Activated CD8-positive, alpha-beta T cell treated with anti-CD3 and anti-CD28 coated beads, Interleukin-2, amount 10 ng/mL, durations not matched to agents 7 days and 5 days (primary cell): ENCODE data around the gene UBE2Q2. TPM values are rescaled to one million over a fixed set of nuclear protein-coding genes. Genes with fewer than 3 reads are reported as not detected.
A peak's percentile ranks its signal among the peaks of the same experiment; 100 is the strongest.

Experiments used
- ATAC-seq: fragments of 150-1000 bp; cut with Tn5 transposase; one replicate; pipeline ENCODE4 v1.10.0; 2021; ENCODE audit warnings: moderate library complexity
- CTCF ChIA-PET: fragments of 350-600 bp; sonication (Branson Sonifier 250); formaldehyde crosslinking; loops from one replicate; lab custom pipeline; 2021; ENCODE audit warnings: antibody characterized with exemption; lab: Charles Lee
- POLR2A ChIA-PET: fragments of 350-600 bp; sonication (Branson Sonifier 250); formaldehyde crosslinking; loops from one replicate; lab custom pipeline; 2021; ENCODE audit warnings: antibody characterized with exemption; lab: Charles Lee
- DNase-seq: peaks from one replicate; pipeline ENCODE4 v3.0.0-alpha.2; 2020
- H3K27ac Mint-ChIP-seq: one replicate; pipeline ENCODE4 v1.8.0; 2021; ENCODE audit warnings: mild to moderate bottlenecking, mixed read lengths
- H3K27me3 Mint-ChIP-seq: one replicate; pipeline ENCODE4 v1.8.0; 2021; ENCODE audit warnings: low read depth, mixed read lengths
- H3K36me3 Mint-ChIP-seq: one replicate; pipeline ENCODE4 v1.8.0; 2021; ENCODE audit warnings: low read depth, mixed read lengths
- H3K4me1 Mint-ChIP-seq: one replicate; pipeline ENCODE4 v1.8.0; 2021; ENCODE audit warnings: low read depth, mixed read lengths
- H3K4me3 Mint-ChIP-seq: one replicate; pipeline ENCODE4 v1.8.0; 2021; ENCODE audit warnings: mild to moderate bottlenecking, mixed read lengths
- H3K9me3 Mint-ChIP-seq: one replicate; pipeline ENCODE4 v1.8.0; 2022; ENCODE audit warnings: mixed read lengths; ENCODE audit not compliant: insufficient read depth
- total RNA-seq, 2 experiments: library from RNA; stranded (reverse); gene quantifications; one replicate each; pipeline ENCODE4 v1.2.3, GENCODE V29; 2021

UBE2Q2 gene
- total RNA-seq, 2 experiments from 2014 or later = 27.9 to 28.2 TPM

- ATAC-seq (no peak), DNase-seq (no peak)
- peaks cover 54% of the 10 kb centered on the region for H3K4me1 Mint-ChIP-seq
- ChIA-PET CTCF (interaction anchor here (1.5 to 1.9 kb wide), 3 partner anchors 9 to 210 kb away, joined by 4 to 7 read pairs (median 5); no protein-coding TSS in a partner anchor), POLR2A (no interaction called here)
- no peaks in the 10 kb centered on the region for H3K27me3 Mint-ChIP-seq
- peaks cover 47% of the 10 kb centered on the region for H3K36me3 Mint-ChIP-seq
- H3K4me3 Mint-ChIP-seq = no peak overlapping the region
- H3K27ac Mint-ChIP-seq = no peak overlapping the region
- H3K9me3 Mint-ChIP-seq = no peaks in the 10 kb centered on the region
Observed at GRCh38 chr15:75928680-75929608, 85.7 kb downstream of the UBE2Q2 start.

GRCh38 chr15:75929799-75930565 is 86.7 kb downstream of the UBE2Q2 start:
- H3K4me1 Mint-ChIP-seq = peaks cover 47% of the 10 kb centered on the region
- ChIA-PET CTCF (interaction anchor here (0.9 to 1.9 kb wide), 4 partner anchors 10 to 210 kb away, joined by 3 to 7 read pairs (median 4); no protein-coding TSS in a partner anchor), POLR2A (no interaction called here)
- peak overlapping the region; percentile 47 for H3K27ac Mint-ChIP-seq
- ATAC-seq (peak; percentile 71), DNase-seq (no peak)
- no peaks in the 10 kb centered on the region for H3K27me3 Mint-ChIP-seq
- H3K36me3 Mint-ChIP-seq = peaks cover 46% of the 10 kb centered on the region
- no peaks in the 10 kb centered on the region for H3K9me3 Mint-ChIP-seq
- no peak overlapping the region for H3K4me3 Mint-ChIP-seq

GRCh38 chr15:75930866-75931265 is 87.6 kb downstream of the UBE2Q2 start:
- Mint-ChIP-seq H3K4me1 (peaks cover 40% of the 10 kb centered on the region), H3K27ac (no peak overlapping the region), H3K36me3 (peaks cover 47% of the 10 kb centered on the region), H3K4me3 (no peak overlapping the region), H3K27me3 (no peaks in the 10 kb centered on the region), H3K9me3 (no peaks in the 10 kb centered on the region)
- ChIA-PET POLR2A (no interaction called here), CTCF (interaction anchor here (0.6 to 1.2 kb wide), 6 partner anchors 8 to 946 kb away, joined by 3 read pairs; no protein-coding TSS in a partner anchor)
- no peak for ATAC-seq
- DNase-seq = no peak

- H3K27ac Mint-ChIP-seq = no peak overlapping the region
- peaks cover 20% of the 10 kb centered on the region for H3K36me3 Mint-ChIP-seq
- DNase-seq = no peak
- H3K27me3 Mint-ChIP-seq = peaks cover 8% of the 10 kb centered on the region
- peaks cover 5% of the 10 kb centered on the region for H3K9me3 Mint-ChIP-seq
- ATAC-seq = no peak
- ChIA-PET POLR2A (no interaction called here), CTCF (no interaction called here)
- H3K4me3 Mint-ChIP-seq = no peak overlapping the region
- no peaks in the 10 kb centered on the region for H3K4me1 Mint-ChIP-seq
Observed at GRCh38 chr15:75942464-75942863, 99.2 kb downstream of the UBE2Q2 start.

DNA sequence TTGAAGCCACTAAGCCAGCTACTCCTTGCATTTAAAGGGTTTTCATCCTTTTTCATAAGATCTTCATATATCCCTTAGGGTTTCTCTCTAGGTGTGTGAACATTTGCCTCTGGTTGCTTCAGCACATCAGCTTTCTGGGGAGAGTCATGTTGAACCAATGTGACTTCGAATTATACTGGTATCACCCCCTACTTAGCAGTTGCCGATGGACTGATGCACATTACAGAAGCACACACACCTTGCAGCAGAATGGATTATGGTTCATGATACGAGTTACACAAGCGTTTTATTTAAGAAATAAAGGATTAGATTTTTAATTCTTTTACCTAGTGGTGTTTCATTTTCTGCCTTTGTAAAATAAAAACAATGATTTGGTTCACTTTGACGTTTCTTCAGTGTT is 100.0 kb downstream of the UBE2Q2 start:
- DNase-seq = no peak
- no peak overlapping the region for H3K4me3 Mint-ChIP-seq
- peaks cover 12% of the 10 kb centered on the region for H3K27me3 Mint-ChIP-seq
- POLR2A ChIA-PET = no interaction called here
- no peak overlapping the region for H3K27ac Mint-ChIP-seq
- ATAC-seq = no peak
- peaks cover 12% of the 10 kb centered on the region for H3K36me3 Mint-ChIP-seq
- H3K9me3 Mint-ChIP-seq = no peaks in the 10 kb centered on the region
- CTCF ChIA-PET = no interaction called here
- H3K4me1 Mint-ChIP-seq = no peaks in the 10 kb centered on the region

GRCh38 chr15:75943713-75944215 is 100.5 kb downstream of the UBE2Q2 start:
- H3K4me1 Mint-ChIP-seq = no peaks in the 10 kb centered on the region
- ChIA-PET CTCF (no interaction called here), POLR2A (no interaction called here)
- no peak for ATAC-seq
- peaks cover 12% of the 10 kb centered on the region for H3K27me3 Mint-ChIP-seq
- no peak for DNase-seq
- peaks cover 7% of the 10 kb centered on the region for H3K36me3 Mint-ChIP-seq
- H3K27ac Mint-ChIP-seq = no peak overlapping the region
- no peak overlapping the region for H3K4me3 Mint-ChIP-seq
- H3K9me3 Mint-ChIP-seq = no peaks in the 10 kb centered on the region

DNA sequence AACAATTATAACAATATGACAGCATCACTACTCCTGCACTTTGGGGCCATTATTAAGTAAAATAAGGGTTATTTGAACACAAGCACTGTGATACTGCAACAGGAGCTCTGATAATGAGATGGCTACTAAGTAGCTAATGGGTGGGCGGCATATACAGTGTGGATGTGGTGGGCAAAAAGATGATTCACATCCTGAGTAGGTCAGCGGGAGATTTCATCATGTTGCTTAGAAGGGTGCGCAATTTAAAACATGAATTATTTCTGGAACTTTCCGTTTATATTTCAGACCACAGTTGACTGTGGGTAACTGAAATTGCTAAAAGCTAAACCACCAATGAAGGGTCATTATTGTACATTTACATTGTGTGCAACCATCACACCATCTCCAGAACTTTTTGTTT is 102.7 kb downstream of the UBE2Q2 start:
- Mint-ChIP-seq H3K27me3 (peaks cover 24% of the 10 kb centered on the region), H3K27ac (no peak overlapping the region), H3K4me3 (no peak overlapping the region), H3K9me3 (no peaks in the 10 kb centered on the region), H3K36me3 (no peaks in the 10 kb centered on the region), H3K4me1 (no peaks in the 10 kb centered on the region)
- DNase-seq (no peak), ATAC-seq (no peak)
- POLR2A ChIA-PET = no interaction called here
- CTCF ChIA-PET = no interaction called here

- no peaks in the 10 kb centered on the region for H3K36me3 Mint-ChIP-seq
- CTCF ChIA-PET = no interaction called here
- DNase-seq = no peak
Observed at GRCh38 chr15:75947092-75947491, 103.8 kb downstream of the UBE2Q2 start.

GRCh38 chr15:75948761-75949296 is 105.6 kb downstream of the UBE2Q2 start:
- Mint-ChIP-seq H3K9me3 (no peaks in the 10 kb centered on the region), H3K27ac (no peak overlapping the region), H3K27me3 (peaks cover 36% of the 10 kb centered on the region), H3K4me3 (no peak overlapping the region), H3K4me1 (peaks cover 2% of the 10 kb centered on the region), H3K36me3 (no peaks in the 10 kb centered on the region)
- DNase-seq (no peak), ATAC-seq (no peak)
- POLR2A ChIA-PET = no interaction called here
- CTCF ChIA-PET = no interaction called here

More at GRCh38 chr15:75947092-75947491, 103.8 kb downstream of the UBE2Q2 start:
- H3K9me3 Mint-ChIP-seq = no peaks in the 10 kb centered on the region
- ATAC-seq = no peak
- H3K4me1 Mint-ChIP-seq = no peaks in the 10 kb centered on the region
- POLR2A ChIA-PET = no interaction called here
- no peak overlapping the region for H3K4me3 Mint-ChIP-seq
- H3K27me3 Mint-ChIP-seq = peaks cover 31% of the 10 kb centered on the region
- no peak overlapping the region for H3K27ac Mint-ChIP-seq
